Large intestine (tissue), 3 donors: Measurements from ENCODE around the gene SEMA4D. TPM values are rescaled to one million over a fixed set of nuclear protein-coding genes. Genes with fewer than 3 reads are reported as not detected.
A peak's percentile ranks its signal among the peaks of the same experiment; 100 is the strongest.

Experiments used
- DNase-seq, 2 donors: peaks; one replicate each; pipeline versions ENCODE4 v3.0.0 to v3.0.0-alpha.2; 2013
- H3K27ac ChIP-seq: one replicate; pipeline ENCODE4 v1.5.1; 2013; ENCODE audit warnings: low read length
- H3K27me3 ChIP-seq: 2 replicates; pipeline ENCODE4 v1.6.1; 2013; ENCODE audit warnings: low read length; ENCODE audit not compliant: control insufficient read depth, insufficient read depth
- H3K36me3 ChIP-seq: 2 replicates; pipeline ENCODE4 v1.6.1; 2013; ENCODE audit warnings: low read length; ENCODE audit not compliant: control insufficient read depth, insufficient read depth
- H3K4me1 ChIP-seq: one replicate; pipeline ENCODE4 v1.6.1; 2013; ENCODE audit warnings: low read length; ENCODE audit not compliant: control insufficient read depth, insufficient read depth
- H3K4me3 ChIP-seq: one replicate; pipeline ENCODE4 v1.5.1; 2013; ENCODE audit warnings: low read length
- H3K9me3 ChIP-seq: one replicate; pipeline ENCODE4 v1.6.1; 2013; ENCODE audit warnings: mild to moderate bottlenecking, low read depth, low read length, moderate library complexity; ENCODE audit not compliant: control insufficient read depth
- WGBS: methylation state at CpG from one replicate; pipeline ENCODE4 v1.1.5; 2013; ENCODE audit warnings: low lambda C conversion rate; ENCODE audit not compliant: insufficient coverage; 5-methylcytosine and 5-hydroxymethylcytosine counted together
- polyA plus RNA-seq: library from polyadenylated mRNA; unstranded; fragments of 120-200 nt; gene quantifications from one replicate; pipeline ENCODE4 v1.2.1, GENCODE V29; 2013

SEMA4D gene
- polyA plus RNA-seq, 1 donor = 32.8 TPM

DNA sequence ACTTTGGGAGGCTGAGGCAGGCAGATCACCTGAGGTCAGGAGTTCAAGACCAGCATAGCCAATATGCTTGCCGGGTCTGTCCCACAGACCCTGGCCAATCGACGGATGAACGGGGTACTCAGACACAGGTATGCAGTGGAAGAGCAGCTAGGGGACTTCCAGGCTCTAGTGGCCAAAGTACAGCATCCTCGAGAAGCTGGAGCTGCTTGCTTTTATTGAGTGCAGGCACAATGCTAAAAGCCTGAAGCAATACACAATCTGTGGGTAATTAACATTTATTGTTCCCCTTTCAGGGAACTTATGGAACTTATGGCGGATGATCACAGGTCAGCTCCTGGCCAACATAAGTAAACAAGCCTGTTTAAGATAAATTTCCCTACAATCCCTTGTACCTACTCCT is 32.8 kb upstream of the SEMA4D start:
- H3K4me1 ChIP-seq = peaks cover 22% of the 10 kb centered on the region
- no CpG with 5 or more reads among the region's 6 CpGs for WGBS

DNA sequence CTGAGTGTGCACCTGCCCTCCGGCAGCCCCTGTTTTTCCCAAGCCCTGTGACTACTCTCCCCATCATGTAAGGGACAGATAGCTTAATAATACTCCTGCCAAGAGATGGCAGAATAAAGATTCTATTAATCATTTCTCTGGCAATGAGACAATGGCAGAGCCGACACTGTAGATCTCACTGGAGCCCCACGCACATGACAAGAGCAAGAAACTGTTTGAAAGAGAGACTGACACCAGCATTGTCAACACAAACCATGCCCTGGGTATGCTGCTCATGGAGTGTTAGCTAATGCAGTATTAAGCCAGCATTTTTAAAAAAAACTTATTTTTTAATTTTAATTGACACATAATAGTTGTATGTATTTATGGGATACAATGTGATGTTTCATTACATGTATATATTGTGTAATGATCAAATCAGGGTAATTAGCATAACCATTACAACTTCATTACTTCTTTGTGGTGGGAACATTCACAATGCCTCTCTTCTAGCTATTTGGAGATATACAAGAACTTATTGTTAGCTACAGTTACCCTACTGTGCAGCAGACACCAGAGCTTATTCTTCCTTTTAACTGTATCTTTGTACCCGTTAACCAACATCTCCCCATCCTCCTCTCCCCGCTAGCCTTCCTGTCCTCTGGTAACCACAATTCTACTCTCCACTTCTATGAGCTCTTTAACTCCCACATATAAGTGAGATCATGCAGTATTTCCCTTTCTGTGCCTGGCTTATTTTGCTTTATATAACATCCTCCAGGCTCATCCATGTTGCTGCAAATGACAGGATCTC is 31.5 kb upstream of the SEMA4D start:
- DNase-seq = no peak
- H3K36me3 ChIP-seq = no peaks in the 10 kb centered on the region
- H3K27ac ChIP-seq = no peak overlapping the region
- no peaks in the 10 kb centered on the region for H3K27me3 ChIP-seq
- WGBS = 92% methylated on average over 2 of the region's 5 CpGs
- peaks cover 26% of the 10 kb centered on the region for H3K4me1 ChIP-seq
- H3K4me3 ChIP-seq = no peak overlapping the region
- H3K9me3 ChIP-seq = peaks cover 31% of the 10 kb centered on the region

More for the DNA sequence above, 32.8 kb upstream of the SEMA4D start:
- H3K27ac ChIP-seq = no peak overlapping the region
- no peaks in the 10 kb centered on the region for H3K36me3 ChIP-seq
- no peak overlapping the region for H3K4me3 ChIP-seq
- DNase-seq = peak; percentile 58 to 69
- H3K9me3 ChIP-seq = peaks cover 31% of the 10 kb centered on the region
- no peaks in the 10 kb centered on the region for H3K27me3 ChIP-seq

DNA sequence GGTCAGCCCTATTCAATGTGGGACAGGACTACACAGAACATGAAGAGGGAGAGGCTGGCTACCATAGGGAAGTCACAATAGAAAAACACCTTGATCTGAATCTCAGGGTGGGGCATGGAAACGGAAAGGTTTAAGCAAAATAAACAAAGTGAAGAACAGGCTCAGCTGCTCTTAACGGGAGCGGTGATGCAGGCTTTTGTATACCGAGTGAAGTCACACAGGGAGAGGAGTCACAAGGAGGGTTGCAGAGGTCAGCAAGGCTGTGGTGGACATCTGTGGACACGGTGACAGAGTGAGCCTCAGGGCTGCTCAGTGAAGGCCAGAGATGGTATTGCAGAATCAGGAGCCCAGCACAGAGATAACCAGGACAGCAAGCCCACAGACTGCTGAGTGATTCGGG is 30.6 kb upstream of the SEMA4D start:
- no peak for DNase-seq
- no CpG with 5 or more reads among the region's 6 CpGs for WGBS
- Histone ChIP-seq H3K27me3 (no peaks in the 10 kb centered on the region), H3K4me1 (peaks cover 26% of the 10 kb centered on the region), H3K4me3 (no peak overlapping the region), H3K27ac (no peak overlapping the region), H3K9me3 (peaks cover 31% of the 10 kb centered on the region), H3K36me3 (no peaks in the 10 kb centered on the region)

DNA sequence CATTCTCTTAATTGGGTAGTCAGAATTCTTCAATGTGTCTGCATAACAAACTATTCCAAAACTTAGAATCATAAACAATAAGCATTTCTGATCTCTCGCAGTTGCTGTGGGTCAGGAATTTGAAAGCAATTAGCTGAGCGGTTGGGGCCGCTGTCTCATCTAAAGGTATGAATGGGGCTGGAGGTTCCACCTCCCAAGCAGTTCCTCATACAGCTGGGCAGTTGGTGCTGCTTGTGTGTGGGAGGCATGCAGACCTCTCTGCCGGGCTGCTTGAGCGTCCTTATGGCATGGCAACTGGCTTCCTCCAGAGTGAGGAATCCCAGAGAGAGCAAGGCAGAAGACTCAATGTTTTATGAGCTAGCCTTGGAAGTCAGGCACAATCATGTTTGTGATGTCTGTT is 30.2 kb upstream of the SEMA4D start:
- H3K4me3 ChIP-seq = no peak overlapping the region
- H3K4me1 ChIP-seq = peaks cover 26% of the 10 kb centered on the region
- no peaks in the 10 kb centered on the region for H3K36me3 ChIP-seq
- H3K27ac ChIP-seq = no peak overlapping the region
- no peak for DNase-seq
- no peaks in the 10 kb centered on the region for H3K27me3 ChIP-seq
- peaks cover 31% of the 10 kb centered on the region for H3K9me3 ChIP-seq
- no CpG with 5 or more reads among the region's 5 CpGs for WGBS

DNA sequence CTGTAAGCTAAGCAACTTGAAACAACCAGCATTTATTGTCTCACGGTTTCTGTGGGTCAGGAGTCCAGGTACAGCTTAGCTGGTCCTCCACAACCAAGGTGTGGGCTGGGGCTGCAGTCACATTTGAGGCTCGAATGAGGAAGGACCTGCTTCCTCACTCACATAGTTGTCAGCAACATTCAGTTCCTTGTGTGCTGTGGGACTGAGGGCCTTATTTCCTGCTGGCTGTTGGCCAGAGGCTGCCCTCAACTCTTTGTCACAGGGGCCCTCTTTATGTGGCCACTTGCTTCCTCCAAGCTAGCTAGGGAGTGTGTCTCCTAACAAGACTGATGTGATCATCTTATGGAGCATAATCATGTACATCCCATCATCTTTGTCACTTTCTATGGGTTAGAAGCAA is 29.2 kb upstream of the SEMA4D start:
- no CpG with 5 or more reads among the region's 2 CpGs for WGBS
- Histone ChIP-seq H3K4me3 (no peak overlapping the region), H3K27me3 (no peaks in the 10 kb centered on the region), H3K36me3 (no peaks in the 10 kb centered on the region), H3K4me1 (peaks cover 18% of the 10 kb centered on the region), H3K27ac (no peak overlapping the region), H3K9me3 (peaks cover 31% of the 10 kb centered on the region)
- DNase-seq = peak in 1 of 2 donors; percentile 27

DNA sequence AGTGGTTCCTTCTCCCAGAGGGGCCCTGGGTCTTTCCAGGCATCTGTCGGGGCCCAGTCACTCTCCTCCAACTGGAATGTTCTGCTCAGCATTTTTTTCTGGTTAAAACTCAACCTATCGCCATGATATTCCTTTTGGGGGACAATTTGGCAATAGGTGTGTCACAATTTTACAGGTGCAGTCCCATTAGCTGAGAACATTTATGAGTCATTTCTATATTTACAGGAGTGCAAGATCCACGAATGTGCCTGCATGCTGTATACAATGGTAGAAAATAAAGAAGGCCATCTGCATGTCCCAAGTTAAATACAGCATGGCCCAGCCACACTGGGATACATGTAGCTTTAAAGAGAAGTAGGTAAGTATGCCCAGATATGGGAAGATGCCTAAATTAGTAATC is 28.8 kb upstream of the SEMA4D start:
- peak in 1 of 2 donors; percentile 18 for DNase-seq
- no peaks in the 10 kb centered on the region for H3K27me3 ChIP-seq
- peaks cover 28% of the 10 kb centered on the region for H3K9me3 ChIP-seq
- peaks cover 18% of the 10 kb centered on the region for H3K4me1 ChIP-seq
- WGBS = 60% methylated on average over 1 of the region's 3 CpGs
- peak overlapping the region; percentile 47 for H3K27ac ChIP-seq
- H3K36me3 ChIP-seq = no peaks in the 10 kb centered on the region
- H3K4me3 ChIP-seq = no peak overlapping the region

DNA sequence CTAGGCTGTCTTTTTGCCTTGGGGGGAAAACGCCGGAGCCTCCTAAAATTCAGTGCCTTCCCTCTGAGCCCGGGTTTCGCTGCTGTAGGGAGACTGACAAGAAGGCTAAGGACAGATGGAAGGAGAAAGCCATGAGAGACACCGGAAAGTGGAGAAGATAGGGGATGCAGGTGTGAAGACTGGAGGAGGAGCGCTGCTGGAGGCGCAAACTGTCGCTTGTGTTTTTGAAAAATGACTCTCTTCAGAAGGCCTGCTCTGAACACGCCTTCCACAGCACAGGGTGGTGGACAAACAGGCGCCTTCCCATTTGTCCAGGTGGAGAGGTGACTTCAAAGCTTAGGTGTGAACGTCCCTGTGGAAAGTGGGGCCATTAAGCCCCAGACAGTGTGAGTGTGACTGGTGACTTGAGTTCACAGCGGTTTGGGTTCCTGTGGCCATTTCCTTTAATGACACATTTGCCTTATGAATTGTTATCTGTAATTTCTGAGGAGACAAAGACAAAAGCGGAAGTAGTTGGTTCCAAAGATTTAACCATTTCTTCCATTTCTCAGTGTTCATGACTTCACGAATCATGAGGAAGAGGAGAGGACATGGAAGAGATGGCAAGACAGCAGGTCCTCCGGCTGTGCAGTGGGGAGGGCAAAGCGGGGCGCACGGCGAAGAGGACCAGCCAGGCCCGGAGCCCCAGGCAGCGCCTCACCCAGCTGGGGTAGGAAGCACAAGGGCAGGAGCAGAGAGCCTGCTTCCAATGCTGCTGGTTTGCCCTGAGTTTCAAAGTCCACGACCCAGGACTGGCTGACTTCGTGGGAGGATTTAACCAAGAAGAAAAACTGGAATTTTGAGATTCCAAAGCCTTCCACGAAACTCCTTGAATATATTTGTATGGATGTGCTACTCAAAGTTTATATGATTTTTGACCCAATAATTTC is 27.8 kb upstream of the SEMA4D start:
- Histone ChIP-seq H3K27me3 (no peaks in the 10 kb centered on the region), H3K4me1 (peaks cover 18% of the 10 kb centered on the region), H3K4me3 (no peak overlapping the region), H3K9me3 (peaks cover 19% of the 10 kb centered on the region), H3K36me3 (no peaks in the 10 kb centered on the region), H3K27ac (peak overlapping the region; percentile 47)
- peak in 1 of 2 donors; percentile 76 for DNase-seq
- WGBS = no CpG with 5 or more reads among the region's 24 CpGs

DNA sequence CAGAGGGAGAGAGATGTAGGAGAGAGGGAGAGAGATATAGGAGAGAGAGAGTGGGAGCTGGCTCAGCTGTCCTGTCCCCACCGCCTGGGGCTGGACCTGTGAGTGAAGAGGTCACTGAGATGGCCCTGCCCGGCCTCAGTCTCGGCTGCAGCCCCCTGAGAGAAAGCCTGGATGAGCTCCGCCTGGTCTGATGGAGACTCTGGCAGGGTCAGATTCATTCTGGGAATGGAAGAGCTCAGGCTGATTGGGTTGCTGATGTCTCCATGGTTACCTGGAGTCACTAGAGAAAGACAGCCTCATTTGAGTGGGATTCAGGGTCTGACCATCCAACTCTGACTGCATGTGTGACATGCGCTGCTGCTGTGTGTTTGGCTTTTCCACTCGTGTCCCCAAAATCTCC is 27.1 kb upstream of the SEMA4D start:
- H3K27ac ChIP-seq = no peak overlapping the region
- no CpG with 5 or more reads among the region's 6 CpGs for WGBS
- DNase-seq = no peak
- no peak overlapping the region for H3K4me3 ChIP-seq
- peaks cover 15% of the 10 kb centered on the region for H3K9me3 ChIP-seq
- H3K4me1 ChIP-seq = peaks cover 18% of the 10 kb centered on the region
- no peaks in the 10 kb centered on the region for H3K27me3 ChIP-seq
- no peaks in the 10 kb centered on the region for H3K36me3 ChIP-seq

DNA sequence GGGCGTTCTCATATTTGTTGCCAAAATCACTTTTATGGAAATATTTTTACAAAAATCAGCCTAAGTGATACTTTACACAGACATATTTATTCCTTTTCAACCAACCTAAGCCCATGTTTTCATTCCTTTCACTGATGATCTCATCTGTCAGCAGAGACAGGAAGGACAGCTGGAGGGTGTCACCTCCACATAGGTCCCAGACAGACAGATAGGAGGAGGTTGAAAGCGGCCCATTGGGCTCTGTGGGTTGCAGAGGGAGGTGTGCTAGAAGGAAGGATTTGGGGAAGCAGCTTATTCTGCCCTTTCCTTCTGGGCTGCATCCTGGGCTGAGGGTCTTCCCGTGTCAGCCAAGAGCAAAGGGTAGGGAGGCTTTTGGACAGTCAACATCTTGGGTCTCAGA is 26.0 kb upstream of the SEMA4D start:
- Histone ChIP-seq H3K9me3 (peaks cover 13% of the 10 kb centered on the region), H3K36me3 (no peaks in the 10 kb centered on the region), H3K4me3 (no peak overlapping the region), H3K27me3 (no peaks in the 10 kb centered on the region), H3K4me1 (peaks cover 18% of the 10 kb centered on the region), H3K27ac (no peak overlapping the region)
- DNase-seq = no peak
- WGBS = 100% methylated on average over 1 of the region's 3 CpGs

DNA sequence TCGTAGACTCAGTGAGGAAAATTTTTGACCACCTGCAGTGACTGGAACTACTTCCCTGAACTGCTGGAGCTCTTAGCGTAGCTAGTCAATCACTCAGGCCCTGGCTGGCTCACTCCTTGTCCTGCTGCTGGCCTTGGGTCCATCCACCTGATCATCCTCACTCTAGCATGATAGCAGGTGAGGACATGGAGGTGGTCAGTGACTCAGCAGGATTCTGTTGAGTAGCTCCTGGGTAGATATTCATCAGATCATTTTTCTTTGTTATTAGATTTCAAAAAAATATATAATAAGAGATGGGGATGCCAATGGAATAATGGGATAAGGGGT is 25.0 kb upstream of the SEMA4D start:
- H3K27ac ChIP-seq = no peak overlapping the region
- peaks cover 18% of the 10 kb centered on the region for H3K4me1 ChIP-seq
- no CpG with 5 or more reads among the region's 2 CpGs for WGBS

More for the DNA sequence above, 25.0 kb upstream of the SEMA4D start:
- DNase-seq = no peak
- Histone ChIP-seq H3K27me3 (no peaks in the 10 kb centered on the region), H3K9me3 (peaks cover 6% of the 10 kb centered on the region), H3K36me3 (no peaks in the 10 kb centered on the region), H3K4me3 (no peak overlapping the region)
